Activated naive CD4-positive, alpha-beta T cell (primary cell): ENCODE data around the gene B9D1.

Experiments
- DNase-seq, 4 experiments: peaks; one replicate each; lab custom pipeline; 2025; lab: John Stamatoyannopoulos, UW

B9D1 gene

GRCh38 chr17:19362277-19363113, at the start of gene B9D1:
Gene B9D1, minus strand, starts transcription at chr17:19362723. Its CDS starts 154 bp downstream, at chr17:19362569.
- peak; percentile 90 to 95 (median 94) for DNase-seq

GRCh38 chr17:19411631-19412030, 49.1 kb upstream of the B9D1 start:
- no peak for DNase-seq

- no peak for DNase-seq
Measured at GRCh38 chr17:19410875-19411620, 48.5 kb upstream of the B9D1 start, which contains the start of gene RNF112. Gene RNF112, plus strand, starts transcription at chr17:19411232. Its CDS starts 177 bp downstream, at chr17:19411409.

- no peak for DNase-seq
Measured at GRCh38 chr17:19410091-19410490, 47.6 kb upstream of the B9D1 start.

GRCh38 chr17:19409509-19409908, 47.0 kb upstream of the B9D1 start:
- DNase-seq: no peak

- DNase-seq: no peak
Measured at GRCh38 chr17:19409066-19409465, 46.5 kb upstream of the B9D1 start.

- DNase-seq: no peak
Measured at GRCh38 chr17:19408346-19408710, 45.8 kb upstream of the B9D1 start.

- DNase-seq: no peak
Measured at GRCh38 chr17:19407601-19408345, 45.2 kb upstream of the B9D1 start.

- no peak for DNase-seq
Measured at GRCh38 chr17:19405114-19405513, 42.6 kb upstream of the B9D1 start.

- no peak for DNase-seq
Measured at GRCh38 chr17:19404264-19404663, 41.7 kb upstream of the B9D1 start.

GRCh38 chr17:19403021-19403420, 40.5 kb upstream of the B9D1 start:
- DNase-seq: no peak

- DNase-seq: no peak
Measured at GRCh38 chr17:19402171-19402570, 39.6 kb upstream of the B9D1 start.

- no peak for DNase-seq
Measured at GRCh38 chr17:19401321-19402010, 38.9 kb upstream of the B9D1 start.

- no peak for DNase-seq
Measured at GRCh38 chr17:19399750-19400450, 37.4 kb upstream of the B9D1 start.

GRCh38 chr17:19398301-19399181, 36.0 kb upstream of the B9D1 start:
- DNase-seq: no peak

- DNase-seq: no peak
Measured at GRCh38 chr17:19397556-19398041, 35.1 kb upstream of the B9D1 start.

- DNase-seq: no peak
Measured at GRCh38 chr17:19392303-19392702, 29.8 kb upstream of the B9D1 start.

- no peak for DNase-seq
Measured at GRCh38 chr17:19391432-19391831, 28.9 kb upstream of the B9D1 start.

GRCh38 chr17:19390951-19391350, 28.4 kb upstream of the B9D1 start:
- no peak for DNase-seq
